ENCODE data around the gene SEC14L1.

GRCh38 chr17:77141846-77142449 is 1.2 kb downstream of the SEC14L1 start:
- no peak for TF ChIP-seq CTCF (conservative IDR thresholded peaks at IDR 0.05; ENCODE audit: low read depth, low read length)
- no peak for TF ChIP-seq EZH2 (IDR thresholded peaks at IDR 0.05; ENCODE audit: borderline replicate concordance, low read depth, low read length, poor library complexity, severe bottlenecking)

Measured in A673 (cell line).